WTC11 (cell line): ENCODE measurements around the gene TFEC. TPM values are rescaled to one million over a fixed set of nuclear protein-coding genes. Genes with fewer than 3 reads are reported as not detected.
A peak's percentile ranks its signal among the peaks of the same experiment; 100 is the strongest.

ENCODE experiments used
- ATAC-seq: fragments of 200-7000 bp; cut with Tn5 transposase; 2 replicates; pipeline ENCODE4 v1.10.0; 2021; ENCODE audit warnings: mild to moderate bottlenecking, moderate library complexity
- CTCF ChIA-PET: fragments of 300-600 bp; sonication (Branson Sonifier 250); formaldehyde crosslinking; loops from one replicate; lab custom pipeline; 2021; ENCODE audit warnings: antibody characterized with exemption; lab: Charles Lee
- POLR2A ChIA-PET: fragments of 350-600 bp; sonication (Branson Sonifier 250); formaldehyde crosslinking; loops from one replicate; lab custom pipeline; 2021; ENCODE audit warnings: antibody characterized with exemption; lab: Charles Lee
- DNase-seq: peaks from one replicate; pipeline ENCODE4 v3.0.0; 2021; ENCODE audit warnings: low spot score
- H3K27ac Mint-ChIP-seq: 2 replicates; pipeline ENCODE4 v1.8.0; 2021; ENCODE audit warnings: mixed read lengths
- H3K27me3 Mint-ChIP-seq: 2 replicates; pipeline ENCODE4 v1.8.0; 2021; ENCODE audit warnings: low read depth, mild to moderate bottlenecking, moderate library complexity, mixed read lengths
- H3K36me3 Mint-ChIP-seq: 2 replicates; pipeline ENCODE4 v1.8.0; 2021; ENCODE audit warnings: mixed read lengths
- H3K4me1 Mint-ChIP-seq: 2 replicates; pipeline ENCODE4 v1.8.0; 2022; ENCODE audit warnings: mixed read lengths
- H3K4me3 Mint-ChIP-seq: 2 replicates; pipeline ENCODE4 v1.8.0; 2021; ENCODE audit warnings: mild to moderate bottlenecking, moderate library complexity, mixed read lengths
- H3K9me3 Mint-ChIP-seq: 2 replicates; pipeline ENCODE4 v1.8.0; 2021; ENCODE audit warnings: mixed read lengths
- EMX1 ChIP-seq: fragments of 250-450 bp; sonication (Bioruptor Pico); IDR thresholded peaks from 2 replicates; pipeline ENCODE4 v1.8.0; 2021; ENCODE audit warnings: mild to moderate bottlenecking
- JAZF1 ChIP-seq: fragments of 250-450 bp; sonication (Bioruptor Pico); IDR thresholded peaks from 2 replicates; pipeline ENCODE4 v1.9.0; 2021; ENCODE audit warnings: moderate library complexity, mild to moderate bottlenecking, inconsistent platforms
- NR3C1 ChIP-seq: sonication (generic); formaldehyde crosslinking; conservative IDR thresholded peaks from 2 replicates; pipeline ENCODE4 v1.8.1; 2023; ENCODE audit warnings: low read depth, mild to moderate bottlenecking, missing genetic modification reagents
- RORB ChIP-seq: fragments of 250-450 bp; sonication (Bioruptor Pico); IDR thresholded peaks from 2 replicates; pipeline ENCODE4 v1.9.0; 2021; ENCODE audit warnings: mild to moderate bottlenecking
- SMAD3 ChIP-seq: sonication (generic); formaldehyde crosslinking; IDR thresholded peaks from 2 replicates; pipeline ENCODE4 v1.8.0; 2022; ENCODE audit warnings: missing genetic modification reagents, mild to moderate bottlenecking, borderline replicate concordance
- SP1 ChIP-seq: sonication (generic); formaldehyde crosslinking; conservative IDR thresholded peaks from 2 replicates; pipeline ENCODE4 v1.8.1; 2022; ENCODE audit warnings: missing genetic modification reagents
- ZNF138 ChIP-seq: sonication (generic); formaldehyde crosslinking; conservative IDR thresholded peaks from 2 replicates; pipeline ENCODE4 v1.8.1; 2022; ENCODE audit warnings: mild to moderate bottlenecking, moderate library complexity, missing genetic modification reagents
- total RNA-seq: library from RNA; stranded (reverse); gene quantifications from 3 replicates; pipeline ENCODE4 v1.2.3, GENCODE V29; 2021
- TF ChIP-seq, protein P1 (sequence below): sonication (generic); formaldehyde crosslinking; IDR thresholded peaks from 2 replicates; pipeline ENCODE4 v1.8.1; 2023; ENCODE audit warnings: mild to moderate bottlenecking, missing genetic modification reagents, borderline replicate concordance
- TF ChIP-seq, protein P2 (sequence below): sonication (generic); formaldehyde crosslinking; IDR thresholded peaks from 2 replicates; pipeline ENCODE4 v1.8.1; 2023; ENCODE audit warnings: mild to moderate bottlenecking, missing genetic modification reagents, moderate library complexity
- TF ChIP-seq, protein P3 (sequence below): sonication (generic); formaldehyde crosslinking; conservative IDR thresholded peaks from 2 replicates; pipeline ENCODE4 v1.8.1; 2022; ENCODE audit warnings: mild to moderate bottlenecking, missing genetic modification reagents
- TF ChIP-seq, protein P4 (sequence below): fragments of 250-450 bp; sonication (Bioruptor Pico); IDR thresholded peaks from 2 replicates; pipeline ENCODE4 v1.9.0; 2021; ENCODE audit warnings: moderate library complexity, mild to moderate bottlenecking, inconsistent platforms, borderline replicate concordance
- TF ChIP-seq, protein P5 (sequence below): fragments of 250-450 bp; sonication (Bioruptor Pico); IDR thresholded peaks from 2 replicates; pipeline ENCODE4 v1.9.0; 2021; ENCODE audit warnings: mild to moderate bottlenecking
- TF ChIP-seq, protein P6 (sequence below): fragments of 250-450 bp; sonication (Bioruptor Pico); IDR thresholded peaks from 2 replicates; pipeline ENCODE4 v2.1.2; 2022; ENCODE audit warnings: mild to moderate bottlenecking, moderate library complexity
- TF ChIP-seq, protein P7 (sequence below): sonication (generic); formaldehyde crosslinking; IDR thresholded peaks from 2 replicates; pipeline ENCODE4 v1.8.1; 2022; ENCODE audit warnings: missing genetic modification reagents, borderline replicate concordance
- TF ChIP-seq, protein P8 (sequence below): sonication (generic); formaldehyde crosslinking; IDR thresholded peaks from 2 replicates; pipeline ENCODE4 v1.8.1; 2023; ENCODE audit warnings: mild to moderate bottlenecking, missing genetic modification reagents, moderate library complexity

TFEC gene
- total RNA-seq, 1 experiment from 2014 or later = 0.17 TPM

DNA sequence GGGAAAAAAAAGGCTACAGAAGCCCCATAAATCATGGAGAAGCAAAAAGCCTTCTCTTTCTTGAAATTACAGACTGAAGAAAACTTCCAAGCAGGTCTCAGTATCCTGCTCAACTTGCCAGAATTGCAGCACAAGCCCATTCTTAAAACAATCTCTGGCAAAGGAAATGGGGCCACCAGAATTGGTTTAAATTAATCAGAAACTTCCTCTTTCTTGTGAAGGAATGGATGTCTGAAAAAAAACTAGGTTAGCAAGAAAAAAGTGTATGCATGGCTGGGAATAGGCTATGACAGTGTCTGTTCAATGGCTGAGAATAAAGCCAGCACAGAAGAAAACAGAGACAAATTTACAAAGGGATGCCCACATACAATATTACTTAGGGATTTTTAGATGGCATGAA is 59.1 kb downstream of the TFEC start (continued):
- no peak for TF ChIP-seq SMAD3 (CRISPR knock-in tag)
- no peak for TF ChIP-seq RORB
- TF ChIP-seq, protein P1, sequence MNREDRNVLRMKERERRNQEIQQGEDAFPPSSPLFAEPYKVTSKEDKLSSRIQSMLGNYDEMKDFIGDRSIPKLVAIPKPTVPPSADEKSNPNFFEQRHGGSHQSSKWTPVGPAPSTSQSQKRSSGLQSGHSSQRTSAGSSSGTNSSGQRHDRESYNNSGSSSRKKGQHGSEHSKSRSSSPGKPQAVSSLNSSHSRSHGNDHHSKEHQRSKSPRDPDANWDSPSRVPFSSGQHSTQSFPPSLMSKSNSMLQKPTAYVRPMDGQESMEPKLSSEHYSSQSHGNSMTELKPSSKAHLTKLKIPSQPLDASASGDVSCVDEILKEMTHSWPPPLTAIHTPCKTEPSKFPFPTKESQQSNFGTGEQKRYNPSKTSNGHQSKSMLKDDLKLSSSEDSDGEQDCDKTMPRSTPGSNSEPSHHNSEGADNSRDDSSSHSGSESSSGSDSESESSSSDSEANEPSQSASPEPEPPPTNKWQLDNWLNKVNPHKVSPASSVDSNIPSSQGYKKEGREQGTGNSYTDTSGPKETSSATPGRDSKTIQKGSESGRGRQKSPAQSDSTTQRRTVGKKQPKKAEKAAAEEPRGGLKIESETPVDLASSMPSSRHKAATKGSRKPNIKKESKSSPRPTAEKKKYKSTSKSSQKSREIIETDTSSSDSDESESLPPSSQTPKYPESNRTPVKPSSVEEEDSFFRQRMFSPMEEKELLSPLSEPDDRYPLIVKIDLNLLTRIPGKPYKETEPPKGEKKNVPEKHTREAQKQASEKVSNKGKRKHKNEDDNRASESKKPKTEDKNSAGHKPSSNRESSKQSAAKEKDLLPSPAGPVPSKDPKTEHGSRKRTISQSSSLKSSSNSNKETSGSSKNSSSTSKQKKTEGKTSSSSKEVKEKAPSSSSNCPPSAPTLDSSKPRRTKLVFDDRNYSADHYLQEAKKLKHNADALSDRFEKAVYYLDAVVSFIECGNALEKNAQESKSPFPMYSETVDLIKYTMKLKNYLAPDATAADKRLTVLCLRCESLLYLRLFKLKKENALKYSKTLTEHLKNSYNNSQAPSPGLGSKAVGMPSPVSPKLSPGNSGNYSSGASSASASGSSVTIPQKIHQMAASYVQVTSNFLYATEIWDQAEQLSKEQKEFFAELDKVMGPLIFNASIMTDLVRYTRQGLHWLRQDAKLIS (CRISPR knock-in tag) = no peak
- TF ChIP-seq, protein P2, sequence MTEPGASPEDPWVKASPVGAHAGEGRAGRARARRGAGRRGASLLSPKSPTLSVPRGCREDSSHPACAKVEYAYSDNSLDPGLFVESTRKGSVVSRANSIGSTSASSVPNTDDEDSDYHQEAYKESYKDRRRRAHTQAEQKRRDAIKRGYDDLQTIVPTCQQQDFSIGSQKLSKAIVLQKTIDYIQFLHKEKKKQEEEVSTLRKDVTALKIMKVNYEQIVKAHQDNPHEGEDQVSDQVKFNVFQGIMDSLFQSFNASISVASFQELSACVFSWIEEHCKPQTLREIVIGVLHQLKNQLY (CRISPR knock-in tag) = no peak
- no peak for TF ChIP-seq ZNF138 (CRISPR knock-in tag)
- TF ChIP-seq, protein P3, sequence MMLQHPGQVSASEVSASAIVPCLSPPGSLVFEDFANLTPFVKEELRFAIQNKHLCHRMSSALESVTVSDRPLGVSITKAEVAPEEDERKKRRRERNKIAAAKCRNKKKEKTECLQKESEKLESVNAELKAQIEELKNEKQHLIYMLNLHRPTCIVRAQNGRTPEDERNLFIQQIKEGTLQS = no peak
- TF ChIP-seq, protein P4, sequence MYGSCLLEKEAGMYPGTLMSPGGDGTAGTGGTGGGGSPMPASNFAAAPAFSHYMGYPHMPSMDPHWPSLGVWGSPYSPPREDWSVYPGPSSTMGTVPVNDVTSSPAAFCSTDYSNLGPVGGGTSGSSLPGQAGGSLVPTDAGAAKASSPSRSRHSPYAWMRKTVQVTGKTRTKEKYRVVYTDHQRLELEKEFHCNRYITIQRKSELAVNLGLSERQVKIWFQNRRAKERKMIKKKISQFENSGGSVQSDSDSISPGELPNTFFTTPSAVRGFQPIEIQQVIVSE (CRISPR knock-in tag) = no peak
- no peak for TF ChIP-seq NR3C1 (CRISPR knock-in tag)

DNA sequence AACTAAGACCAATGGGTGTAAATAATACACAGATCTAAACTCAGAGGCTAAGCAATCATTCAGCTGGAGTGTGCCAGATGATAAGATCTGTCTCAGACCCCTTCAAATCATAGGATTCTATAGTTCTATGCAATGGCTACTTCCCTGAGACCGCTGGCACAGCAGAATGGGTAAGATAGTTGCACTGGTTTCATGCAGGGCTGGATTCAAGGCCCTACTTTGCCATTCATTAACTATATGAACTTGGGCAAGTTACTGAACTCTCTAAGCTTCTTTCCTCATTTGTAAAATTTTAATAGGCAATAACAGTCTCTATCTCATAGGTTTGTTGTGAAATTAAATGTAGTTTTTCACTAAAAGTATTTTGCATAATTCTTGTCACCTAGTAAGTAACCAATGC is 62.0 kb downstream of the TFEC start:
- ATAC-seq (no peak), DNase-seq (no peak)
- no peak overlapping the region for H3K4me3 Mint-ChIP-seq
- CTCF ChIA-PET = no interaction called here
- H3K27me3 Mint-ChIP-seq = no peaks in the 10 kb centered on the region
- H3K36me3 Mint-ChIP-seq = no peaks in the 10 kb centered on the region
- H3K9me3 Mint-ChIP-seq = no peaks in the 10 kb centered on the region
- TF ChIP-seq, protein P5, sequence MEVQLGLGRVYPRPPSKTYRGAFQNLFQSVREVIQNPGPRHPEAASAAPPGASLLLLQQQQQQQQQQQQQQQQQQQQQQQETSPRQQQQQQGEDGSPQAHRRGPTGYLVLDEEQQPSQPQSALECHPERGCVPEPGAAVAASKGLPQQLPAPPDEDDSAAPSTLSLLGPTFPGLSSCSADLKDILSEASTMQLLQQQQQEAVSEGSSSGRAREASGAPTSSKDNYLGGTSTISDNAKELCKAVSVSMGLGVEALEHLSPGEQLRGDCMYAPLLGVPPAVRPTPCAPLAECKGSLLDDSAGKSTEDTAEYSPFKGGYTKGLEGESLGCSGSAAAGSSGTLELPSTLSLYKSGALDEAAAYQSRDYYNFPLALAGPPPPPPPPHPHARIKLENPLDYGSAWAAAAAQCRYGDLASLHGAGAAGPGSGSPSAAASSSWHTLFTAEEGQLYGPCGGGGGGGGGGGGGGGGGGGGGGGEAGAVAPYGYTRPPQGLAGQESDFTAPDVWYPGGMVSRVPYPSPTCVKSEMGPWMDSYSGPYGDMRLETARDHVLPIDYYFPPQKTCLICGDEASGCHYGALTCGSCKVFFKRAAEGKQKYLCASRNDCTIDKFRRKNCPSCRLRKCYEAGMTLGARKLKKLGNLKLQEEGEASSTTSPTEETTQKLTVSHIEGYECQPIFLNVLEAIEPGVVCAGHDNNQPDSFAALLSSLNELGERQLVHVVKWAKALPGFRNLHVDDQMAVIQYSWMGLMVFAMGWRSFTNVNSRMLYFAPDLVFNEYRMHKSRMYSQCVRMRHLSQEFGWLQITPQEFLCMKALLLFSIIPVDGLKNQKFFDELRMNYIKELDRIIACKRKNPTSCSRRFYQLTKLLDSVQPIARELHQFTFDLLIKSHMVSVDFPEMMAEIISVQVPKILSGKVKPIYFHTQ (CRISPR knock-in tag) = no peak
- no peak for TF ChIP-seq SMAD3 (CRISPR knock-in tag)
- TF ChIP-seq, all 79 proteins: peak for 0
- no peak overlapping the region; the same call in 1 of the 2 replicates for H3K27ac Mint-ChIP-seq
- H3K4me1 Mint-ChIP-seq = peaks cover 17% of the 10 kb centered on the region
- POLR2A ChIA-PET = no interaction called here

DNA sequence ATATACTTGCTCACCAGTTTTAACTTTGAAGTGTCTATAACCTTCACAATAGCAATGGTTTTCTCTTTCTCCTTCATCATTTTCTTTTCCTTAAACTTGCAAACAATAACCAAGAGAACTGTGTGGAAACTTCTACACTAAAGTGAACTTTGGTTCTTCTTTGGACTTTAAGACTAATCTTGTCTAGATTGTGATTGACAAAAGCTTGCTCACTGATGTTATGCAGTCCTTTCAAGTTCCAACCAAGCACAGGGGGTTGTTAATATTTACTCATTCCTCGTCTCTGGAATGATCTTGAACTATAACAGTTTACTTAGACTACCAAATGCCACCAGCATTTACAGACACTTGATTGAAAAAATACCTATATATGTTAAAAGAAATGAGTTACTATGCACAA is 62.4 kb downstream of the TFEC start:
- ChIA-PET CTCF (no interaction called here), POLR2A (no interaction called here)
- no peaks in the 10 kb centered on the region for H3K9me3 Mint-ChIP-seq
- no peak for DNase-seq
- H3K27ac Mint-ChIP-seq = peak overlapping the region; percentile 54; the same call in 1 of the 2 replicates
- H3K36me3 Mint-ChIP-seq = no peaks in the 10 kb centered on the region
- ATAC-seq = no peak
- H3K4me1 Mint-ChIP-seq = peaks cover 17% of the 10 kb centered on the region
- no peak overlapping the region for H3K4me3 Mint-ChIP-seq
- no peaks in the 10 kb centered on the region for H3K27me3 Mint-ChIP-seq
- TF ChIP-seq SP1 (CRISPR knock-in tag) = no peak
- TF ChIP-seq, protein P6, sequence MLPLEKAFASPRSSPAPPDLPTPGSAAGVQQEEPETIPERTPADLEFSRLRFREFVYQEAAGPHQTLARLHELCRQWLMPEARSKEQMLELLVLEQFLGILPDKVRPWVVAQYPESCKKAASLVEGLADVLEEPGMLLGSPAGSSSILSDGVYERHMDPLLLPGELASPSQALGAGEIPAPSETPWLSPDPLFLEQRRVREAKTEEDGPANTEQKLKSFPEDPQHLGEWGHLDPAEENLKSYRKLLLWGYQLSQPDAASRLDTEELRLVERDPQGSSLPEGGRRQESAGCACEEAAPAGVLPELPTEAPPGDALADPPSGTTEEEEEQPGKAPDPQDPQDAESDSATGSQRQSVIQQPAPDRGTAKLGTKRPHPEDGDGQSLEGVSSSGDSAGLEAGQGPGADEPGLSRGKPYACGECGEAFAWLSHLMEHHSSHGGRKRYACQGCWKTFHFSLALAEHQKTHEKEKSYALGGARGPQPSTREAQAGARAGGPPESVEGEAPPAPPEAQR (CRISPR knock-in tag) = no peak
- no peak for TF ChIP-seq JAZF1 (CRISPR knock-in tag)
- TF ChIP-seq, protein P4 (CRISPR knock-in tag) = no peak
- TF ChIP-seq, protein P7, sequence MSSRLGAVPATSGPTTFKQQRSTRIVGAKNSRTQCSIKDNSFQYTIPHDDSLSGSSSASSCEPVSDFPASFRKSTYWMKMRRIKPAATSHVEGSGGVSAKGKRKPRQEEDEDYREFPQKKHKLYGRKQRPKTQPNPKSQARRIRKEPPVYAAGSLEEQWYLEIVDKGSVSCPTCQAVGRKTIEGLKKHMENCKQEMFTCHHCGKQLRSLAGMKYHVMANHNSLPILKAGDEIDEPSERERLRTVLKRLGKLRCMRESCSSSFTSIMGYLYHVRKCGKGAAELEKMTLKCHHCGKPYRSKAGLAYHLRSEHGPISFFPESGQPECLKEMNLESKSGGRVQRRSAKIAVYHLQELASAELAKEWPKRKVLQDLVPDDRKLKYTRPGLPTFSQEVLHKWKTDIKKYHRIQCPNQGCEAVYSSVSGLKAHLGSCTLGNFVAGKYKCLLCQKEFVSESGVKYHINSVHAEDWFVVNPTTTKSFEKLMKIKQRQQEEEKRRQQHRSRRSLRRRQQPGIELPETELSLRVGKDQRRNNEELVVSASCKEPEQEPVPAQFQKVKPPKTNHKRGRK (CRISPR knock-in tag) = no peak
- TF ChIP-seq EMX1 (CRISPR knock-in tag) = no peak
- TF ChIP-seq, protein P8, sequence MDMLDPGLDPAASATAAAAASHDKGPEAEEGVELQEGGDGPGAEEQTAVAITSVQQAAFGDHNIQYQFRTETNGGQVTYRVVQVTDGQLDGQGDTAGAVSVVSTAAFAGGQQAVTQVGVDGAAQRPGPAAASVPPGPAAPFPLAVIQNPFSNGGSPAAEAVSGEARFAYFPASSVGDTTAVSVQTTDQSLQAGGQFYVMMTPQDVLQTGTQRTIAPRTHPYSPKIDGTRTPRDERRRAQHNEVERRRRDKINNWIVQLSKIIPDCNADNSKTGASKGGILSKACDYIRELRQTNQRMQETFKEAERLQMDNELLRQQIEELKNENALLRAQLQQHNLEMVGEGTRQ (CRISPR knock-in tag) = no peak
